Uterus (tissue), 4 donors: Measurements from ENCODE around the gene SMAP1. TPM values are rescaled to one million over a fixed set of nuclear protein-coding genes. Genes with fewer than 3 reads are reported as not detected.
"Not testable (repeated sequence)": the region's sequence is repeated elsewhere in the genome, so short reads cannot be mapped to it uniquely, and the experiment has no call there.

Experiments
- DNase-seq, 2 donors: peaks; one replicate each; pipeline ENCODE4 v3.0.0-alpha.2; 2019 to 2020
- H3K27ac ChIP-seq, 2 donors: fragments of 200-600 bp; sonication (generic); 1 replicate in 1 of 2; 2 replicates in 1 of 2; pipeline ENCODE4 v1.5.1; 2016 to 2018
- H3K27me3 ChIP-seq, 2 donors: fragments of 200-600 bp; sonication (generic); one replicate each; pipeline ENCODE4 v1.5.1; 2018 to 2019; ENCODE audit warnings: control low read depth in 1 of 2
- H3K36me3 ChIP-seq, 2 donors: fragments of 200-600 bp; sonication (generic); one replicate each; pipeline ENCODE4 v1.5.1; 2019; ENCODE audit warnings: control low read depth in 1 of 2
- H3K4me1 ChIP-seq, 2 donors: fragments of 200-600 bp; sonication (generic); one replicate each; pipeline ENCODE4 v1.5.1; 2018 to 2019; ENCODE audit warnings: control low read depth in 1 of 2
- H3K4me3 ChIP-seq, 2 donors: fragments of 200-600 bp; sonication (generic); 1 replicate in 1 of 2; 2 replicates in 1 of 2; pipeline ENCODE4 v1.5.1; 2018 to 2019; ENCODE audit warnings: mild to moderate bottlenecking in 1 of 2
- H3K9me3 ChIP-seq, 2 donors: fragments of 200-600 bp; sonication (generic); one replicate each; pipeline ENCODE4 v1.5.1; 2019; ENCODE audit warnings: control low read depth in 1 of 2
- CTCF ChIP-seq, 4 experiments: fragments of 200-600 bp in 2 of 4; fragments of 450-650 bp in 2 of 4; sonication (generic) in 2 of 4; IDR thresholded peaks; one replicate each; pipeline ENCODE4 v1.5.1; 2016 to 2019; ENCODE audit warnings: antibody characterized with exemption in 4 of 4, mild to moderate bottlenecking in 2 of 4, moderate library complexity in 1 of 4
- POLR2A ChIP-seq, 2 donors: fragments of 450-650 bp; IDR thresholded peaks; one replicate each; pipeline ENCODE4 v1.6.1; 2016; ENCODE audit warnings: antibody characterized with exemption in 2 of 2, mild to moderate bottlenecking in 1 of 2, moderate library complexity in 1 of 2
- intact Hi-C: fragments of 100-400 bp; cut with DNase I; formaldehyde crosslinking; loops from one replicate; pipeline ENCODE4 v1.15.1; 2023; ENCODE audit warnings: low total_unique reads
- total RNA-seq, 4 donors: library from RNA; depleted of rRNA in 3 of 4; stranded (reverse); fragments of >200 nt in 3 of 4; gene quantifications; one replicate each; pipeline versions ENCODE4 v1.1.0 to v1.2.4, GENCODE V29; 2014 to 2023
- donor health status: DM: yes; HTN: yes; CAD: no.

SMAP1 gene
- total RNA-seq, 4 donors from 2014 or later, result 14.1 to 27.4 (median 22.7) TPM

GRCh38 chr6:70763754-70764510 lies 96.2 kb downstream of the SMAP1 start:
- H3K36me3 ChIP-seq, result no peaks in the 10 kb centered on the region
- H3K27me3 ChIP-seq, result no peaks in the 10 kb centered on the region
- H3K4me1 ChIP-seq, result no peaks in the 10 kb centered on the region
- TF ChIP-seq POLR2A (IDR thresholded peaks at IDR 0.05), result no peak
- TF ChIP-seq CTCF (IDR thresholded peaks at IDR 0.05), result no peak
- intact Hi-C loops, result no loop called here
- DNase-seq, result no peak
- no peaks in the 10 kb centered on the region for H3K9me3 ChIP-seq
- no peak overlapping the region for H3K27ac ChIP-seq
- H3K4me3 ChIP-seq, result no peak overlapping the region

- TF ChIP-seq POLR2A (IDR thresholded peaks at IDR 0.05) (no peak), CTCF (IDR thresholded peaks at IDR 0.05) (no peak)
- no peaks in the 10 kb centered on the region for H3K27me3 ChIP-seq
- intact Hi-C loops, result no loop called here
- no peaks in the 10 kb centered on the region for H3K9me3 ChIP-seq
- no peak overlapping the region for H3K27ac ChIP-seq
- H3K4me1 ChIP-seq, result no peaks in the 10 kb centered on the region
- H3K4me3 ChIP-seq, result no peak overlapping the region
- H3K36me3 ChIP-seq, result no peaks in the 10 kb centered on the region
- no peak for DNase-seq
Observed at GRCh38 chr6:70764706-70765105, 97.0 kb downstream of the SMAP1 start.

GRCh38 chr6:70771351-70771750 lies 103.7 kb downstream of the SMAP1 start:
- H3K27me3 ChIP-seq, intact Hi-C loops, DNase-seq, H3K36me3 ChIP-seq, H3K4me1 ChIP-seq, H3K4me3 ChIP-seq, H3K27ac ChIP-seq, H3K9me3 ChIP-seq: not testable (repeated sequence)

GRCh38 chr6:70779934-70780333 lies 112.3 kb downstream of the SMAP1 start:
- intact Hi-C loops, result no loop called here
- no peaks in the 10 kb centered on the region for H3K27me3 ChIP-seq
- no peak overlapping the region for H3K27ac ChIP-seq
- no peaks in the 10 kb centered on the region for H3K9me3 ChIP-seq
- no peak overlapping the region for H3K4me3 ChIP-seq
- TF ChIP-seq POLR2A (IDR thresholded peaks at IDR 0.05) (no peak), CTCF (IDR thresholded peaks at IDR 0.05) (no peak)
- no peaks in the 10 kb centered on the region for H3K36me3 ChIP-seq
- no peak for DNase-seq
- H3K4me1 ChIP-seq, result no peaks in the 10 kb centered on the region

- Histone ChIP-seq H3K27me3 (no peaks in the 10 kb centered on the region), H3K4me3 (no peak overlapping the region), H3K36me3 (no peaks in the 10 kb centered on the region), H3K9me3 (no peaks in the 10 kb centered on the region), H3K27ac (no peak overlapping the region), H3K4me1 (no peaks in the 10 kb centered on the region)
- DNase-seq, result no peak
- intact Hi-C loops, result no loop called here
- TF ChIP-seq CTCF (IDR thresholded peaks at IDR 0.05) (no peak), POLR2A (IDR thresholded peaks at IDR 0.05) (no peak)
Observed at GRCh38 chr6:70790483-70791224, 123.0 kb downstream of the SMAP1 start.
